Activated T-cell treated with anti-CD3 and anti-CD28 coated beads, Interleukin-2, amount 50 U/mL, for 24 hours (primary cell): ENCODE data around the gene ZNF385A.
"Not testable (repeated sequence)": the region's sequence is repeated elsewhere in the genome, so short reads cannot be mapped to it uniquely, and the experiment has no call there.

Source experiments
- DNase-seq: peaks from one replicate; pipeline ENCODE4 v3.0.0-alpha.2; 2020
- H3K27ac Mint-ChIP-seq: 2 replicates; pipeline ENCODE4 v1.8.0; 2020; ENCODE audit warnings: mild to moderate bottlenecking, mixed read lengths
- H3K27me3 Mint-ChIP-seq: 2 replicates; pipeline ENCODE4 v1.8.0; 2020; ENCODE audit warnings: mixed read lengths
- H3K36me3 Mint-ChIP-seq: 2 replicates; pipeline ENCODE4 v1.8.0; 2020; ENCODE audit warnings: low read depth, mixed read lengths
- H3K4me1 Mint-ChIP-seq: 2 replicates; pipeline ENCODE4 v1.8.0; 2020; ENCODE audit warnings: low read depth, mixed read lengths
- H3K4me3 Mint-ChIP-seq: 2 replicates; pipeline ENCODE4 v1.8.0; 2020; ENCODE audit warnings: mild to moderate bottlenecking, moderate library complexity, mixed read lengths
- H3K9me3 Mint-ChIP-seq: 2 replicates; pipeline ENCODE4 v1.8.0; 2020; ENCODE audit warnings: mixed read lengths

ZNF385A gene

DNA sequence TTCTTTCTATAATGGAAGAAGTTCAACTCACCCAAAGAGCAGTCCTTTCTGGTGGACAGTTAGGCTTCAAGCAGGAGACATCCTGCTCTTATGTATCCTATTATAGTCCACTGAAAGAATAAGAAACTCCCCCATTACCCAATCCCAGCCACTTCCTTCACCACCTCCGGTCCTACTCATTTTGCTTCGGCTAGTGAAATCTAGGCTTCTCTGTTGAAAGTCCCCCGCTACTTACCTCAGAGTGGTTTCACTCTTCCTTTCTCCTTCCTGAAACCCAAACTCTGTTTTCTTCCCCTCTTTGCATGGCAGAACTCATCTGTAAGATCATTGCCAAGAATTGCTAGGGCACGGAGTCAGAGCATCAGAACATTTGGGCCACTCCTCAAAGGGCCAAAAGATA, 20.1 kb downstream of the ZNF385A start, which contains the start of gene GPR84:
TSS of gene GPR84 (minus strand) at position 74 of the 400 bp plus-strand sequence. CDS start 635 bp downstream, outside the sequence.
- Mint-ChIP-seq H3K4me3 (peak within 1 kb of the TSS; percentile 9), H3K27me3 (no peaks in the 10 kb centered on the region), H3K9me3 (no peaks in the 10 kb centered on the region), H3K36me3 (no peaks in the 10 kb centered on the region), H3K27ac (peak within 1 kb of the TSS; percentile 42), H3K4me1 (peaks cover 36% of the 10 kb centered on the region)
- DNase-seq, result no peak

GRCh38 chr12:54363618-54364017, 20.9 kb downstream of the ZNF385A start:
- H3K4me3 Mint-ChIP-seq, result no peak overlapping the region

DNA sequence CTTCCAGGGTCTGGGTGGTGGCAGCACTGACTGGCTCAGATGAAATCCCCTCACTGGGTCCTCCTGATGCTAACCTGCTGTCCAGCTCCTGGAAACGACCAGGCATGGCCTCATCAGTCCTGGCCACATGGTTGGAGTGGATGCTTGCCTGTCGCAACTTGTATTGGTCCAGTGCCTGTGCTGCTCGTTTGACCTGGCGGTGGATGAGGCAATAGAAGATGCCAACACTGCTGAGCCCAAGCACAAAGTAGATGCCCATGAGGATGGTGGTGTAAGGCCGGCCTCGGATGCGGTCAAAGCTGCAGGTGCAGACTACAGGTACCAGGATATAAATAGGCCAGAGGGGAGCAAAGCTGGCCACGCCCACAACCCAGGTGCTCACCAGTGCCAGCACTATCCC, 21.5 kb downstream of the ZNF385A start:
- Mint-ChIP-seq H3K27ac (no peak overlapping the region), H3K27me3 (no peaks in the 10 kb centered on the region), H3K4me3 (no peak overlapping the region)

More at GRCh38 chr12:54363618-54364017, 20.9 kb downstream of the ZNF385A start:
- H3K36me3 Mint-ChIP-seq, result no peaks in the 10 kb centered on the region
- no peak overlapping the region for H3K27ac Mint-ChIP-seq
- no peaks in the 10 kb centered on the region for H3K27me3 Mint-ChIP-seq
- peaks cover 28% of the 10 kb centered on the region for H3K4me1 Mint-ChIP-seq
- DNase-seq, result no peak
- H3K9me3 Mint-ChIP-seq, result no peaks in the 10 kb centered on the region

GRCh38 chr12:54360717-54361456, 23.6 kb downstream of the ZNF385A start:
- peaks cover 21% of the 10 kb centered on the region for H3K4me1 Mint-ChIP-seq
- no peak overlapping the region for H3K4me3 Mint-ChIP-seq
- no peaks in the 10 kb centered on the region for H3K36me3 Mint-ChIP-seq
- no peak overlapping the region for H3K27ac Mint-ChIP-seq
- DNase-seq, result peak; percentile 68
- H3K9me3 Mint-ChIP-seq, result no peaks in the 10 kb centered on the region
- no peaks in the 10 kb centered on the region for H3K27me3 Mint-ChIP-seq

More for the DNA sequence above, 21.5 kb downstream of the ZNF385A start:
- no peak for DNase-seq
- Mint-ChIP-seq H3K4me1 (peaks cover 23% of the 10 kb centered on the region), H3K9me3 (no peaks in the 10 kb centered on the region), H3K36me3 (no peaks in the 10 kb centered on the region)

DNA sequence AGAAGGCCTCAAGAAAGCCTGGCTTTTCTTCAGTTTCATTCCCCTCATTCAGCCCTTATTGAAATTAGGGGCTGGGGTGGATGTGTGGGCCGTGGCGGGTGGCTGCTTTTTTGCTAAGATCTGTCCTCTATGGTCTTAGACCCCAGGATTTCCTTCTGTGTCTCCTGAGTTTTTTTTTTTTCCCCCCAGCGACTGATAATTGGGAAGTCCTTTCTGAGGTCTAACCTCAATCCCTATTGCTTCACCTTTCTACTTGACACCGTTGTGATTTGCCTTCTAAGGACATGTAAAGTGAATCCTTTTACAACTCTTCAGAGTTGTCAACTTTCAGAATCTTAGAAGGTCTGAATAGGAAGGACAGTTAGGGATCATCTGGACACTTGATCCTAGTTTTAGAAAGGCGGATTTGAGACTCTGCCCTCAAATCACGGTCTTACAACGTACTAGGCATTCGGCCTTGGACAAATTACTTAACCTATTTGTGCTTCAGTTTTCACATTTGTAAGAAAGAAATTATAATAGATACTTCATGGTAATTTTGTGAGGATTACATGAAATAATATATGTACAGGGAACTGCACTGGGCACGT, 24.7 kb downstream of the ZNF385A start:
- H3K9me3 Mint-ChIP-seq, result no peaks in the 10 kb centered on the region
- H3K36me3 Mint-ChIP-seq, result no peaks in the 10 kb centered on the region
- DNase-seq, result no peak
- peaks cover 19% of the 10 kb centered on the region for H3K4me1 Mint-ChIP-seq
- H3K4me3 Mint-ChIP-seq, result no peak overlapping the region
- H3K27ac Mint-ChIP-seq, result no peak overlapping the region
- H3K27me3 Mint-ChIP-seq, result no peaks in the 10 kb centered on the region

- Mint-ChIP-seq H3K4me1 (peaks cover 12% of the 10 kb centered on the region), H3K36me3 (no peaks in the 10 kb centered on the region), H3K4me3 (no peak overlapping the region), H3K27me3 (no peaks in the 10 kb centered on the region), H3K27ac (no peak overlapping the region), H3K9me3 (no peaks in the 10 kb centered on the region)
- DNase-seq, result peak; percentile 87
Measured at GRCh38 chr12:54358945-54359761, 25.4 kb downstream of the ZNF385A start.

DNA sequence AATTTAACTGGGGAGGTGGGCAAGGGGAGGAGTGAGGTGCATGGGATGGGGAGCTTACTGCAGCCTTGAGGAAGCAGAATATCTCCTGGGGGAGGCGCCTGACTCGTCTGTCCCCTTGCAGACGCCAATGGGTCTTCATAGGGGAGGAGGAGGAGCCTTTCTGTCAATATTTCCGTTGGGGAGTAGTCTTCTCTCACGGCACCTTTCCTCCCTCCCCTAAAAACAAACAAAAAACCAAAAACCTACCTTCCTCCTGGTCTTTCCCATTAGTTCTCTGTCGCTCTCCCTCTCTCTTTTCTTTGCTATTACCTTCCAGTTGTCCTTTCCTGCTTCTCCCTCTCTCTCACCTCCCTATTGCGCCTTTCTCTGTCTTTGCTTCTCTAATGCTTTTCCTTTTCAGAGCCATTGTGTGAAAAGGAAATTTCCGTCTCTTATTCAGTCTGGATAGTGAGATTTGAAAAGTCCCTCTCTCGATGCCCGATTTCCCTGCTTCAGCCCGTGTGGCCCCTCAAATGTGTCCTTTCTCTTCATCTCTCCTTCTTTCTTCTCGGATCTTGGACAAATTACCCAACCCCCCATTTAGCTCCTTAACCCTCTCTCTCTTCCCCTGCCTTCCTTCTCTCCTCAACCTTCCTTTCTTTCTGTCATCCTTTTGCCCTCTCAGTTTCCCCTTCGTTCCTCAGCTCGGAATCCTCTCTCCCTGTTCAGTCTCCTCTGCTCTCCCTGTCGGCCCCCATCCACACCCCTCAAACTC, 26.2 kb downstream of the ZNF385A start:
- no peaks in the 10 kb centered on the region for H3K27me3 Mint-ChIP-seq
- H3K4me1 Mint-ChIP-seq, result peaks cover 5% of the 10 kb centered on the region
- H3K4me3 Mint-ChIP-seq, result no peak overlapping the region
- no peak overlapping the region for H3K27ac Mint-ChIP-seq
- DNase-seq, result no peak
- H3K9me3 Mint-ChIP-seq, result no peaks in the 10 kb centered on the region
- H3K36me3 Mint-ChIP-seq, result no peaks in the 10 kb centered on the region

GRCh38 chr12:54357506-54358190, 26.9 kb downstream of the ZNF385A start:
- DNase-seq, result no peak
- Mint-ChIP-seq H3K4me3 (no peak overlapping the region), H3K27me3 (no peaks in the 10 kb centered on the region), H3K9me3 (no peaks in the 10 kb centered on the region), H3K4me1 (peaks cover 7% of the 10 kb centered on the region), H3K36me3 (no peaks in the 10 kb centered on the region), H3K27ac (no peak overlapping the region)

DNA sequence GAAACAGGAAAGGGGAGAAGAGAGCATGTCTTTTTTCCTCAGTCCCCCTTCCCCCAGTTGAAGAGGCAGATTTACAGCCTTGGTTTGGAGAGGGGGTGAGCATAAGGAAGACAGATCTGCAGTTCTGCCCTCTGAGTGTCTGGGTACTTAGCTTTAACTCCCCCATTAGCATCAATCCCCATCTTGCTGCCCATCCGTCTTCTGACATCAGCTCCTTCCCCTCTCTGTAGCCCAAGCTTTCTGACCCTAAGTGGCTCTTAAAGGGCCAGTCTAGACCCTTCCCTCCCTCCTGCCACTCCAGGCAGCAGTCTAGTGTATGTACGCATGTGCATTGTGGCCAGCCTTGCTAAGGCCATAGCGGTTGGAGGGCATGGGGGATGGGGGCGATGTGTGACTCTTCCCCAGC, 27.6 kb downstream of the ZNF385A start:
- Mint-ChIP-seq H3K4me1 (peaks cover 14% of the 10 kb centered on the region), H3K27me3 (no peaks in the 10 kb centered on the region), H3K9me3 (no peaks in the 10 kb centered on the region), H3K4me3 (no peak overlapping the region), H3K36me3 (peaks cover 6% of the 10 kb centered on the region), H3K27ac (peak overlapping the region; percentile 61)
- no peak for DNase-seq

DNA sequence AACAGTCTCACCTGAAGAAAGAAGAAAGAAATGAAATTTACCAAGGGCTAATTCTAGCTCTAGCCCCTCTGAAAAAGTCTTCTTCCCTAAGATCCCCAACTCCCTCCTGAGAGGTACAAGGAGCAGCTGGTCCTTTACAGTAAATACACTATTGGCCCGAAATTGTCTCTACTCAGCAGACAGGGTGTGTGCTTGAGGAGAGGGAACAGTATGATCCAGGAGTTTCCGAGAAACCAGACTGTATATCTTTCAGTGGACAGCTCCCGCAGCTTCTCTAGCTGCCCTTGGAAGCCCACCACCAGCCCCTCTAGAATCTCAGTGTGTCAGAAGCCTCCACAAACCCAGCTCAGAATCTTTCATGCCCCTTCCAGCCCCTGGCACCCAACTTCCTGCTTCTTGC, 28.3 kb downstream of the ZNF385A start:
- no peak overlapping the region for H3K4me3 Mint-ChIP-seq
- H3K4me1 Mint-ChIP-seq, result peaks cover 21% of the 10 kb centered on the region

DNA sequence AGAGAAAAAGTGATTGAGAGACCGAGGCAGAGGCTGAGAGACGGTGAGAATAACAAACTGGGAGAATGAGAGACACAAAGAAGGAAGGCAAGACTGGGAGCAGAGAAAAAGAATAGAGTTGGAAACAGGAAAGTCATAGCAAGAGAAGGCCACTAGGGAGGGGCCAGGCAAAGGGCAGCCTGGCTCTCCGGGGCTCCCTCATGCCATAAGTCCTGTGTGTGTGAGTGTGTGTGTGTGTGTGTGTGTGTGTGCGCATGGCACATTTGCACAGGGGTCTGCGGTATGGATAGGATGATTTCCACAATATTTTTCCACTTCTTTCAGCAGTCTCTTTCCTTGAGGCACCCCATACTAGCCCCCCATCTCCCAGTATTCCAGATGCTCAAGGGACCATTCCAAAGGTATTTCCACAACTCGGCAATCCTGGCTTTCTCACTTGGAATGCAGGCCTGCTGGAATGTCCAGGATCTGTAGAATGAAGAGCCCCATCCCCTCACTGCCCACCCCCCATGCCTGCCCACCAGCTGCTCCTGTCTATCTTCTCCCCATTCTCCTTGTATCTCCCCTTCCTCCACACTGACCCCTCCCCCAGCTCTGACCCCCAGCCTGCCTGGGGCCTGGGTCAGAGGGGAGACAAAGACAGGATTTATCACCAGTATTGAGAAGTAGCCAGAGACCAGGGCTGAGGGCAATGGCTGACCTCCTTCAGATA, 29.3 kb downstream of the ZNF385A start:
- no peak overlapping the region for H3K4me3 Mint-ChIP-seq

More for the DNA sequence above, 28.3 kb downstream of the ZNF385A start:
- Mint-ChIP-seq H3K27me3 (no peaks in the 10 kb centered on the region), H3K36me3 (peaks cover 13% of the 10 kb centered on the region), H3K27ac (peak overlapping the region; percentile 44), H3K9me3 (no peaks in the 10 kb centered on the region)
- DNase-seq, result no peak

DNA sequence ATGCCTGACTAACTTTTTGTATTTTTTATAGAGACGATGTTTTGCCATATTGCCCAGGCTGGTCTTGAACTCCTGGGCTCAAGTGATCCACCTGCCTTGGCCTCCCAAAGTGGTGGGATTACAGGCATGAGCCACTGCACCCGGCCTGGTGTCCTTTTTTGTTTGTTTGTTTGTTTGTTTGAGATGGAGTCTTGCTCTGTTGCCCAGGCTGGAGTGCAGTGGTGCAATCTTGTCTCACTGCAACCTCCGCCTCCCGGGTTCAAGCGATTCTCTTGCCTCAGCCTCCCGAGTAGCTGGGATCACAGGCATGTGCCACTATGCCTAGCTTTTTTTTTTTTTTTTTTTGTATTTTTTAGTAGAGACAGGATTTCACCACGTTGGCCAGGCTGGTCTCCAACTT, 30.3 kb downstream of the ZNF385A start:
- not testable (repeated sequence) for H3K9me3 Mint-ChIP-seq, H3K4me3 Mint-ChIP-seq, H3K27ac Mint-ChIP-seq, DNase-seq, H3K27me3 Mint-ChIP-seq
- peaks cover 33% of the 10 kb centered on the region for H3K36me3 Mint-ChIP-seq
- peaks cover 24% of the 10 kb centered on the region for H3K4me1 Mint-ChIP-seq

More for the DNA sequence above, 29.3 kb downstream of the ZNF385A start:
- peaks cover 24% of the 10 kb centered on the region for H3K4me1 Mint-ChIP-seq
- no peak for DNase-seq
- no peaks in the 10 kb centered on the region for H3K27me3 Mint-ChIP-seq
- peaks cover 23% of the 10 kb centered on the region for H3K36me3 Mint-ChIP-seq
- H3K9me3 Mint-ChIP-seq, result no peaks in the 10 kb centered on the region
- H3K27ac Mint-ChIP-seq, result no peak overlapping the region
